Stimulated activated CD8-positive, alpha-beta memory T cell treated with anti-CD3 and anti-CD28 coated beads, Interleukin-7, amount 100 ng/mL, for 24 hours (primary cell): ENCODE data around the gene KCTD11.

ENCODE experiments used
- DNase-seq: peaks from one replicate; pipeline ENCODE4 v3.0.0-alpha.2; 2020; ENCODE audit warnings: low read depth

The KCTD11 gene

DNA sequence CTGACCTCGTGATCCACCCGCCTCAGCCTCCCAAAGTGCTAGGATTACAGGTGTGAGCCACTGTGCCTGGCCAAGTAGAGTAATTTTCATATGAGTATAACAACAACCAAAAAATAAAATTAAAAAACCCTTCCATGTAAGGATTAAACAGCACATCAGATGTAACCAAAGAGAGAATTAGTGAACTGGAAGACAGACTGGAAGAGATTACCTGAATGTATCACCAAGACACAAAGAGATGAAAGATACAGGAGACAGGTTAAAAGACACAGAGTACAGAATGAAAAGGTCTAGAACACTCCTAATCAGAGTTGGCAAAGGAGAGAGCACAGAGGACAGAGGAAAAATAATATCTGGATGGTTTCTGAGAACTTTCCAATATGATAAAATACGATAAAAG is 27.2 kb downstream of the KCTD11 start:
- no peak for DNase-seq

DNA sequence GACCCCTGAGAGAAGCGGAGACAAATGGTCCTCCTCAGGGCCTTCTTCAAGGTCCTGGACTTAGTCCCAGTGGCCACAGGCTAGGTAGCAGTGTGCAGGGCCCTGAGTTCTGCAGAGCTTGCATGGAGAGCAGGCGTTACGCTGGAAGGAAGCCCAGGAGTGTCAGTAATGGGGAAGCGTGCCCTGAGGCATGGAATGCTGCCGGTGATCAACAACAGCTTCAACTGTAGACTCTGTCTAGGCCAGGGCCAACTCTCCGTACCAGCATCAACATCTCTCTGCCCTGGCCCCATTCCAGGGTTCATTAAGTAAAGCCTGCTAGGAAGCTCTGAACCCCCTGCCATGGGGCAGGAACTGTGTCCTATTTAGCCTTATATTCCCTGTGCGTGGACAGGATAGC is 28.4 kb downstream of the KCTD11 start:
- no peak for DNase-seq

DNA sequence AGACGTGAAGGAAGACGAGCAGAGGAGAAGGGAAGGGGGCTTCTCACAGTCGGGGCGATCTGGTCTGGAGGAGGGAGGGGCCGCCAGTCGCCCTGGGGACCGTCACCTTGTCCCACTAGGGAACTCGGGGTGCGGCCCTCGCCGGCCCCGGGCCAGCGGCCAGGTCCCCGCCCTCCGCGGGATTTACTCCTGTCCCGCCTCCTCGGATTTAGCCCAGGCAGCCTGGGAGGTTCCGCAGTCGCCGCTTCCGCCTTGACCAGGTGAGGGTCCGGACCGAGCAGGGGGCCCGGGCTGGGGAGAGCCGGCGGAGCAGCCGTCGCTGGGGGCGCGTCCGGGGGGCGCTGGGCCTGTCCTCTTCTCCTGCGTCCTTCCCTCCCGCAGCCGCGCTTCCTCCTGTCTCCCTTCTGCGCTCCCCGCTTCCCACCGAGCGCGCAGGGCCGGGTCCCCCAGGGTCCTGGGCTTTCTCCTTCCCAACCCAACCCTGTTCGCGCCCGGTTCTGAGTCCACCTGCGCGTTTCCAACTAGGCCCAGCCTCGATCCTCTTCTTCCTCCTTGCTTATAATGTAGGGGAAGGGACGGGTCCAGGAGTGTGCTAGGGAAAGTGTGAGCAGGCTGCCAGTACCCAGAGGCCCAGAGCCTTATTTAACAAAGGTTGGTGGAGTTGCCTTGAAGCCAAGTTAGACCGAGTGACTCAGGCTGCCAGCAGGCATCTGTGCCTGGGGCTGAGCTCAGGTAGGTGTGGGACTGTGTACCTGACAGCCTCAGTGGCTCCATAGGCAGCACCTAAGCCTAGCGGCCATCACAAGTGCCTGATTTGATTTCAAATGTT is 29.1 kb downstream of the KCTD11 start, which contains the start of gene TNK1:
TSS of gene TNK1 (plus strand) at position 235 of the 829 bp plus-strand sequence. CDS start 1,838 bp downstream, outside the sequence.
- DNase-seq, result no peak

DNA sequence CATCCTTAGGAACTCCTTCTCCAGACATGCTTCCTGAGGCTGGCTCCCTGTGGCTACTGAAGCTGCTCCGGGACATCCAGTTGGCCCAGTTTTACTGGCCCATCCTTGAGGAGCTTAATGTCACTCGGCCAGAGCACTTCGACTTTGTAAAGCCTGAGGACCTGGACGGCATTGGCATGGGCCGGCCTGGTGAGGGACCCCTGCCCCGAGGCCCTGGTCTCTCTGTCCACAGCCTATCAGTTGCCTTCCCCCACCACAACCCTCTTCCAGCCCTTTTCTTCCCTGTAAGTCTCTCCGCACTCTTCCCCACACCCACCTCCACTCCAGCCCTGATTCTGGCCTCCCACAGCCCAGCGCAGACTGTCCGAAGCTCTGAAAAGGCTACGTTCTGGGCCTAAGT is 30.9 kb downstream of the KCTD11 start:
- no peak for DNase-seq

DNA sequence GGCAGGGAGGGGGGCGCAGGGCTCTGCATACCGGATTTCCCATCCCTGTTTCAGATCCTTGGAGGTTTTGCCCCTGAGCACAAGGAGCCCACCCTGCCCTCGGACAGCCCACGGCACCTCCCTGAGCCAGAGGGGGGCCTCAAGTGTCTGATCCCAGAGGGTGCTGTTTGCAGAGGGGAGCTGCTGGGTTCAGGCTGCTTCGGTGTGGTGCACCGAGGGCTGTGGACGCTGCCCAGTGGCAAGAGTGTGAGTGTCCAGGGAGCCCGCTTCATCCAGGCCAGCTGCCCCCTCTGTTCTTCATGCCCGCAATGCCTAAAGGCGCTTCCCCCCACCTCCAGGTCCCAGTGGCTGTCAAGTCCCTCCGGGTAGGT is 31.4 kb downstream of the KCTD11 start:
- no peak for DNase-seq

DNA sequence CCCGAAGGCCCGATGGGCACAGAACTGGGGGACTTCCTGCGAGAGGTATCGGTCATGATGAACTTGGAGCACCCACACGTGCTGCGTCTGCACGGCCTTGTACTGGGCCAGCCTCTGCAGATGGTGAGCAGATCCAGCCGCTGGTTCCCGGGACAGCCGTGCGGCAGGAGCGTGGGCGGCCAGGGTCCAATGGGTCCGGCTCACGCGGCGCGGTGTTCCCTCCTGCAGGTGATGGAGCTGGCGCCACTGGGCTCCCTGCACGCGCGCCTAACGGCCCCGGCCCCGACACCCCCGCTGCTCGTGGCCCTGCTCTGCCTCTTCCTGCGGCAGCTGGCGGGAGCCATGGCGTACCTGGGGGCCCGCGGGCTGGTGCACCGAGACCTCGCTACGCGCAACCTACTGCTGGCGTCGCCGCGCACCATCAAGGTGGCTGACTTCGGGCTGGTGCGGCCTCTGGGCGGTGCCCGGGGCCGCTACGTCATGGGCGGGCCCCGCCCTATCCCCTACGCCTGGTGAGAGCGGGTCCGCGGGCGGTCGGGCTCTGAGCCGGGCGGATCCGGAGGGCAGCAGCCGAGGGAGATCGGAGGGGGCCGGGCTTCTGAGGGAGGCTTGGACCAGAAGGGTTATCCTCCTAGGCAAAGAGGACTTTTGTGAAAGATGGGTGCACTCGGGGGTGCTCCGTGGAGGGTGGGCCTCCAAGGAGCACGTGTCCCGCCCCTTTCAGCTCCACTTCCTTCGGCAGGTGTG is 32.0 kb downstream of the KCTD11 start:
- DNase-seq, result peak; percentile 36

DNA sequence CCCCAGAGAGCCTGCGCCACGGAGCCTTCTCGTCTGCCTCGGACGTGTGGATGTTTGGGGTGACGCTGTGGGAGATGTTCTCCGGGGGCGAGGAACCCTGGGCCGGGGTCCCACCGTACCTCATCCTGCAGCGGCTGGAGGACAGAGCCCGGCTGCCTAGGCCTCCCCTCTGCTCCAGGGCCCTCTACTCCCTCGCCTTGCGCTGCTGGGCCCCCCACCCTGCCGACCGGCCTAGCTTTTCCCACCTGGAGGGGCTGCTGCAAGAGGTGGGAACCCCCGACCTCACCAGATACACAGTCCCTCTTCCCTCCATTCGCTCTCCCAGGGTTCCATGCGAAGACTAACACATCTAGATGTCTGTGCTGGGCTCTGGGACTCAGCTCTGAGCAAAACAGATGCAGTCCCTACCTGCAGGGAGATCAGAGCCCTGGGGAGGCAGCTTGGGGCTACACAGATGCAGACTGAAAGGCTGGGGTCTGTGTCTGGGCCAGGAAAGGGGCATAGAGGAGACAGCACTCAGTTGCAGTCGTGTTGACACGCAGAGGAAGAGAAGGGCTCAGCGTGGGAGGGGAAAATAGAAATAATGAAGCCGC is 32.6 kb downstream of the KCTD11 start:
- no peak for DNase-seq

DNA sequence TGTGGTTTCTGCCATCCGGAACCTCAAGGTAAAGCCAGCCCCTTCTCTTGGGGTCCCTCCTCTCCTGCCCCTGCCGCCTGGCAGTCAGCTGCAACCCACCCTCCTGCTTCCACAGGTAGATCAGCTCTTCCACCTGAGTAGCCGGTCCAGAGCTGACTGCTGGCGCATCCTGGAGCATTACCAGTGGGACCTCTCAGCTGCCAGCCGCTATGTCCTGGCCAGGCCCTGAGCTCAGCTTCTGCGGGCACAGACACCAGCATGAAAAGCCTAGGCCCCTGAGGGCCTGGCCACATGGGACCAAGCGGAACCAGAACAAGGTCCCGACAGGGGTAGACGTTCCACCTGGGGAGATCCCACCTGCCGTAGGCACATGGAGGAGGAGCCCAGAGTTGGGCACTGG is 36.9 kb downstream of the KCTD11 start:
- DNase-seq, result no peak

DNA sequence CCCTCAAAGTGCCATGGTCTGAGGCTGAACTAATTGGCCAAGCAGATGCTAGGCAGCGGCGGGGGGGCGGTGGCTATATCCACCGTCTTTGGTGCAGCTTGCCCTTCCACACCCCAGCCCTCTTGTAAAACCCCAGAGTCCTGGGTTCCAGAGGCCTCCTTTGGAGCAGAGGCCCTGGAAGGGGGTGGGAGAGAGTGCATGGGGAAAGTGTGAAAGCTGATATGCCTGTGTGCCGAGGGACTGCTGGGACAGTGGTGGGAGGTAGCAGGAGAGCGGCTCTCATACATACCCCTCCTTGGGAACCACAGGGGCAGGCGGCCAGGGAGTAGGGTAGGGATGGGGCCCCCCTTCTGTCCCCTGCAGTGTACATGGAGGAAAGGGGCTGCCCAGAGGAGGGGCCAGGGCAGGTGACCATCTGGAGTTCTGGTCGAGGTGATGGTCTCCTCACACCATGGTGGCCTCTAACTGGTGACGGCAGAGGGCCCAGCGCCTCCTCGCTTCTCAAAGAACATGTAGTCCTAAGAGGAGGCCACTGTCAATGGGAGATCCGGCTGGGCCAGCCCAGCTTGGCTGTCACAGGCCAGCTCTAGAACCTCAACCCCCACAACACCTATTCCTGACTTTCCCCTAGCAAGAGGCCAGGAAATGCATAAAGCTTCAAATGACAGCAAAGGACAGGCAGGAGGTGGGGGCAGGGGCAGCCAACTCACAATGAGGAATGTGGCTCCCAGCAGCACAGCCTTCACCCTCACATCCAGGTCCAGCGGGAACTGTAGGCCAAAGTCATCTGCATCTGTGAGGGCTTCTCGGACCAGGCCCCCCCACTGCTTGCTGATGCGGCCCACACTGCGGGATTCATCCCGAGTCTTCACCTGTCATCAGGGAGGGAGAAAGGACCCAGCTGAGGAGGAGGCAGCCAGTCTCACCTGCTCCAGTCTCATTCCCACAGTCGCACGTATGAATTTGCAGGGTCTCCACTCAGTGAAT is 38.3 kb downstream of the KCTD11 start:
- DNase-seq, result no peak

DNA sequence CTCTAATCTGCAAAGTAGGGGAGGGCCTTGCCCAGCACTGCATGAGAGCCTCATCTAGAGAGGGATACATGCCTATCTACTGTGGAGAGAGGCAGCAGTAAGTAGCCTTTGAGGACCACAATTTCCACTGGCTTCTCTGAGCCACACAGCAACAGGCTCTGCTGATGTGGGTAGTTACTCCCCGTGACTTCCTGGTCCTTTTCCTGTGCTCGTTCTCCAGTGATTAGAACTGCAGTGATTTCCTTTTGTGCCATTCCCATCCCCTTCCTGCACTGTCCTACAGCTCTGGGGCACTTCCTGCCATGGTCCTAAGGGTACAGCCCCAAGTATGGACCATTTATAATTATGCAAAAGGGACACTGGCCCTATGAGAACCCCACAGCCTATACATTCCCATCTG is 39.3 kb downstream of the KCTD11 start:
- no peak for DNase-seq

DNA sequence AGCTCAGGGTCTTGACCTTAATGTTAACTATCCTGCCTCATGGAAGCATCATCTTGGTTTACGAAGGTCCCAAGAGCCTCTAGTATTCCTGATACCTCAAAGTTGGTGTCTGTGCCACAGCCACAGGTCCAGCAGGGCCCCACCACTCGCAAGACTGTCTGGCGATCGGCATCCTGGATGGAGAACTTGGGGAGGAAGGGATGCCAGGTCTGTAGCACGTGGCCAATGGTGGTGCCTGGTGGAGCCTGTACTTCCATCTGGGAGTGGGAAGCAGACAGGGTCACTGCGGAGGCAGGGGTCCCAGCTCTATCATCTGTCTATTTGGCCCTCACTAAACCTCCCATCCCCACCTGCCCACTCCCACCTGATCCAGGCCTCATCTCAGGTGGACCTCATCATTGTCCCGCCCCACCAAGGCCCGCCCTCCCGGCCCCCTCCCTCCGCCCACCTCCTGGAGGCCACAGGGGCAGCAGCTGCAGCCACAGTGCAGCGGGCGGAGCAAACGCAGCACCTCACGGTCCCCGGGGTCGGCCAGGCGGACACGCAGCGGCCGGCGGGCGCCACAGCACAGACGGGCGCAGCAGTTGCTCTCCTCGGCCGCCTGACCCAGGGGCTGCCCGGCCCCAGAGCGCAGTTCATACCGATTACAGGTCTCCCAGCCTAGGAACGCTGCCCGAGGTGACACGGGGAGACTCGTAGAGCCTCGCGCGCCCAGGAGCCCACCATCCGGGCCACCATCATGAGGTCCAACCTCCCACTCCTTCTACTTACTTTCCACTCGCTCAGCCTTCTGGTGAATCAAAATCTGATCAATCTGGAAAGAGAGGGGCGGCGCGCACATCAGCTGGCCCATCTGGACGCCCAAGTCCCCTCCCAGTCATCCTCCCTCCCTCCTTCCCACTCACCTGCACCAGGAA is 41.0 kb downstream of the KCTD11 start:
- DNase-seq, result no peak

DNA sequence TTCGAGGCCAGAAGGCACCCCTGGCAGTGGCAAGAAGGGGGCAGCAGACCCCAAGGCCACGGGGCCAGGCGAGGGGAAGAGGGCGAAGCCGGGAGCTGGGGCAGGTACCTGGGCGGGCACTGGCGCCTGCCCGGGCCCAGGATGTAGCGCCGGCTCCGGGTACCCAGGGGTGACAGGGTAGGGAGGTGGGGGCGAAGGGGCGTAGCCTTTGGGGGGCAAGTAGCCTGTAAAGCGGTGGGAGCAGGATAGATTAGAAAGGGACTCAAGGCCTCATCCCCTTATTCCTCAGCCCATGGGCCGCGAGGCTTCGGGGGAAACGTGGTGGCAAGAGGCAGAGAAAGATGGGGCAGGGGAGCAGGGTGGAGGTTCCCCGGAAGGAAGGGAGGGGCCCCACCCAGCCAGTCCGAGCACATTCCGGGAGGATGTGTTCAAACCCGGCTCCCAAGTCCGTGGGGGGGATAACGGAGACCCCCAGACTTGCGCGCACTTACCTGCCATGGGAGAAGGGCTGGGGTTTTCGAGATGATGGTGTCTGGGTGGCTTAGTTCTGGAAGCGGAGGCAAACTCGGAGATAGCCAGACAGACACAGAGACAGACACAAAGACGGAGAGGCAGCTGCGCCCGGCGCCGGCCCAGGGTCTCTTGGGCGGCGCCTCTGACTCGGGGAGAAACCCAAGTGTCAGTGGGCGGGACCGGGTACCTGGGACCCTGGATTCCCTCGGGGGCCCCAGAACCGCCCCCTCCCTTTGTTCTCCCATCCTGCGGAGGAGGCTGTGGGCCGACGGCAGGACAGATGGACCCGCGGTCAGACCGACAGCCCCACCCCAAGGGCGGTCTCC is 41.9 kb downstream of the KCTD11 start:
- peak; percentile 32 for DNase-seq

DNA sequence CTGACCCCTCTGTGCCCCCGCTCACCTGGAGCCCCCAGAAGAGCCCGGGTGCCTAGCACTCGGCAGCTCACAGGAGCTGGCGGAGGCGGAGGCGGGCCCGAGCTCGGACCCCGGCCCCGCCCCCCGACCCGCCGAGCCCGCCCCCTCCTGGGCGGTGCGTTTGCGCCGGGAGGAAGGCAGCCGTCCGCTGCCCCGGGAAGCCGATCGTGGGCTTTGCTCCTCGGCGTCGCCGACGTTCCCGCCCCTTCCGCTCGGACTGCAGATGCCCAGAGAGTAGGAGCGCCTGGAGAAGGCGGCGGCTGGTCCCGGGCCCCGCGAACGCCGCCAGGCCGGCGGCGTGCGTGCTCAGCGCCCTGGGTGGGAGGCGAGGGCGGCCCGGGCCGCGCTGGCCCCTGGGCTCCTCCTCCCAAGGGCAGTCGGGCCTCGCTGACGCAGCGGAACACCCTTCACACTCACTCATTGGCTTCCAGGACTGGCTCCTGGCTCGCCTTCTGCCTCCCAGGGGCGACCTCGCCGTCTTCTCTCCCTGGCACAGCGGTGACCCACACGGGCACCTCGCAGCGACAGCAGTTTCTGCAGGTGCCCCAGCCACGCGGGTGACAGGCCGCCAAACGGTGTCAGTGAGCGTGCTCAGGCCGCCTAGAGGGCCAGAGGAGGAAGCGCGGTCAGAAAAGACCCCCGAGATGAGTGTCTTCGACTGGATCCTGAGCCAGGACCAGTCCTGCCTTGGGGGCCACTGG is 42.7 kb downstream of the KCTD11 start, which contains the start of gene PLSCR3:
TSS of gene PLSCR3 (minus strand) at position 74 of the 740 bp plus-strand sequence. CDS start 415 bp downstream, outside the sequence.
- peak; percentile 69 for DNase-seq

DNA sequence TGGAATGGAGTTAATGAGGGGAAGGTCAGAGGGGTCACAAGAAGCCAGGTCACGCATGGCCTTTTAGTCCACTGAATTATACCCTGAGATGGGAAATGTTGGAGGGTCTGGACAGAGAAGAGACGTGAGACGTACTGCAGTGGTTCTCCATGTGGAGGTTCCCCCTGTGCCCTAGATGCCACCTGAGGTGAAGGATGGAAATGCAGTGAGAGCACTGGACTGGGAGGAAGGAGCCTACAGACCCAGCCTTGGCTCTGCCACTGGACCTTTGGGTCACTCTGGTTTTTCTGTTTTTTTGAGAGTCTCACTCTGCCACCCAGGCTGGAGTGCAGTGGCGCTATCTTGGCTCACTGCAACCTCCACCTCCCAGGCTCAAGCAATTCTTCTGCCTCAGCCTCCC is 44.2 kb downstream of the KCTD11 start:
- no peak for DNase-seq

DNA sequence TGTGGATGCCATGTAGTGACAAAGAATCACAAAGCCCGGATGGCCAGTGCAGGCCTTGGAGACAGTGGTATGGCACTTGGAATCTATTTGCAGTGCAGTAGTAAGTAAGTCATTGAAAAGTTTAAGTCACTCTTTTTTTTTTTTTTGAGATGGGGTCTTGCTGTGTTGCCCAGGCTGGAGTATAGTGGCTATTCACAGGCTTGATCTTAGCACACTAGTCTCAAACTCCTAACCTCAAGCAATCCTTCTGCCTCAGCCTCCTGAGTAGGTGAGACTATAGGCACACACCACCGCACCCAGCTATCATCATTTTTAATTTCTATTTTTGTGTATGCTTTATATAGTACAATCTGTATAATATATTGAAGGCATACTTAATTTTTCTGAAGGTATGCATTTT is 46.6 kb downstream of the KCTD11 start:
- DNase-seq, result no peak

DNA sequence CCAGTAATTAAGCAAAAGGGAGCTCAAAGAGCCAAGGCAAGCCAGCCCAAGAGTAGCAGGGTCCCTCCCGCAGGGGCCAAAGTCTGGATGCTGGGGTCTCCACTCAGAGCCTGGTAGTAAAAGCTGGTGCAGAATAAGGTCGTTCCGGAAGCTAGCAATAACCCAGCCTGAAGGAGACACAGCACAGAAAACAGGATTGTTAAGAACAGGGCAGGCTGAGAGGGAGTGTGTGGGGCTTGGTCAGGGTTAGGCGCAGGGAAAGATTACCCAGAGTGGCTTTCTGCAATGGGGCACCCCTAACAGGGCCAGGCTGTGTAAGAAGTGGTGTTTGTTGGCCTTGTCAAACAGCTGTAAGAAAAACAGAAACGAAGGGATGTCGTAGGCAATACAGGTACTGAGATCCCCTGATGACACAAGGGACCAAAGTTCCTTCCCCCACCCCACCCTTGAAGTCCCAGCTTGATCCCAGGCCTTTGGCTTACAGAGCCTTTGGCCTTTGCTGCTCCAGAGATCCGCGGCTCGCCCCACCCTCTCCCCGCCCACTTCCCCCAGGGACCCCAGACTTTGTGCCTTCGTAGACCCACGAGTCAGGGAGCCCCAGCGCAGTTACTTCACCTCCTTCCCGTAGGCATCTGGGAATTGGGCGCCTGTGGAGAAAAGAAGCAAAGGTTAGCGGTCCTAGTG is 51.2 kb downstream of the KCTD11 start:
- no peak for DNase-seq

DNA sequence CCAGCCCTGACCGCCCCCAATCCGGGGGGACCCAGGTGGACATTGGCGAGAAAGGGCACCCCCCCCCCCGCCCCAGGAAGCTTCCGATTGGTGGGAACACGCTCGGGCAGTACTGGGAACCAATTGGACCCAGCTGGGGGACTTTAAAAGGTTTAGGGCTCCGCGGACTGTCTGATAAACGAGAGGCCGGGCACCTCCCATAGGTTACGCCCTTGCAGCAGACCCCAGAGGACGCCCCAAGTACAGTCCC is 51.7 kb downstream of the KCTD11 start:
- DNase-seq, result no peak

DNA sequence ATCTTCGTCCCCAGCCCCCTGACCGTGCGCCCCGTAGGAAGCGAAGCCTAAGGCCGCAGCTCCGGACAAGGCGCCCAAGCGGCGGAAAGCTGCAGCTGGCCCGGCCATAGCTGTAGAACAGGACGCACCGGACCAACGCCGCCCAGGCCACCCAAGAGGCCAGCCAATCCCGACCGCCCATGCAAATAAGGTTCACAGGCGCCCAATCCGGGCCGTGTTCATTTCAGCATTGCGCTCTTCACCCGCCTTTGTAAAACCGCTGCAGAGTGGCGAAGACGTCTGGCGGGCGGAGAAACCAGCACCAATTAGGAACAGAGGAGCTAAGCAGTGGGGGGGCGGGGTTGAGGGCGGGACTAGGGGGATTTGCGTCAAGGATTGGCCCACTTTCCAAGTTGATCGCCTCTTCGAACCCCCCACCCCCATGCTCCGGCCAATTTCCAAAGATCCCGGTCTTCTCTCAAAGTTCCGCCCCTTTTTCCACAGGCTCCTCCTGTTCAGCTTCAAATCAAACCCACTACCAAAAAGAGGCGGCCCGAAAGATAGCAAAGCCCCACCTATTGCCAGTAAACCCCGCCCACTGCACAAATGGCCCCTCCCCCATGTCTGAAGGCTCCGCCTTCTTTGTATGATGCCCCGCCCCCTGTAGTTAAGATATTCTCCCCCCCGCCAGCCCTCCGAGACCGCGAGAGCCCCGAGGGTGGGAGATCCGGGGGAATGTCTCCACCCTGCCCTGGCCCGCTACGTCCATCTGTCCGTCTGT is 52.2 kb downstream of the KCTD11 start, which contains the start of gene TMEM256:
TSS of gene TMEM256 (minus strand) at position 121 of the 760 bp plus-strand sequence. CDS start at position 108, 13 bp downstream.
- peak; percentile 92 for DNase-seq
